ENCODE data around the gene STXBP6.
A peak's percentile ranks its signal among the peaks of the same experiment; 100 is the strongest.

The STXBP6 gene

GRCh38 chr14:25049568-25050268, at the start of gene STXBP6:
STXBP6 (minus strand) TSS chr14:25050147; CDS start chr14:24974818, 75,329 bp downstream.
- DNase-seq = peak; percentile 76

DNA sequence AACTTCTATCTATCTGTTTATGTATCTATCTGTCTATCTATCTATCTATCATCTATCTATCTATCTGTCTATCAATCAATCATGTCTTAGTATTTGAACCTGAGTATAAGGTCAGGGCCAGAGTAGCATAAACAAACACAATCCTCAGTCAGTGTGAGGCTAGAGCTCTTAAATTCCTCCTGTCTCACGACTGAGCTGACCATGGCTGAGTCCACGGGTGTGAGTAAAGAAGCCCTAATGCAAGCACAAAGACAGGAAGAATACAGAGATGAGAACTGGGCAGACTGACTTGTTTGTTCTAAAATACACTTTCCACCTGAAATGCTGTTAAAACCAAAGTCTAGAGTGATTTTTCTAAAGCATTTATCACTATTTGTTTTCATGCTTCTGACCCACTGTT, 47.2 kb upstream of the STXBP6 start:
- DNase-seq = no peak

DNA sequence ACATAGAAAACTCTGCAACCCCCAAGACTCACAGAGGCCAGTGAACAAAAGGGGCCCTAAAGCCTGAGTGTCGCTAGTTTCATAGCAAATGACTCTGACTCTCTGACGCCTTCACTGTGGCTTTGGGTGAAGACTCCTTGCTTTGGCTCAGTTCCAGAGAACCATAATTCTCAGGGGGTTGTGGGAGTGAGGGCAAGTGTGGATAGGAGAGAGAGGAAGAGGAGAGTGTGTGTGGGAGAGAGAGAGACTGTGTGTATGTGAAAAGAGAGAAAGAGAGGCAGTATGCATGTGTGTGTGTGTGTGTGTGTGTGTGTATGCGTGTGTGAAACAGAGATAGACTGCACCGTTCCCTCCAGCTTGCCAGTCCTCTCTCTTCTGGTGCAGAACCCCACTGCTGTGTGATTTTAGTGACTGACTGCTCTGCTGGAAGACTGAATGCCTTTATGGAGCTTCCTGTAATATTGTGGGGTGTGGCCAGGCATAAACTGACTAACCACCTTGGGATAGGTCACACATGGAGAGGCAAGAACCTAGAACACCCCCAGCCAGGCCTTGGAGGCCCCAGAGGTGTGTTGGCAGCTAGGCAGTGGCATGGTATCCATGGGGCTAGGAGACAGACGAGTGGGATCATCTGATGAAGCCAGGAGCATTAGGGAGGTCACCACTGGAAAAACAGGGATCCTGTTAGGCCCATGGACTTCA, 45.9 kb upstream of the STXBP6 start:
- DNase-seq = no peak

GRCh38 chr14:25094171-25094907, 44.4 kb upstream of the STXBP6 start:
- no peak for DNase-seq

DNA sequence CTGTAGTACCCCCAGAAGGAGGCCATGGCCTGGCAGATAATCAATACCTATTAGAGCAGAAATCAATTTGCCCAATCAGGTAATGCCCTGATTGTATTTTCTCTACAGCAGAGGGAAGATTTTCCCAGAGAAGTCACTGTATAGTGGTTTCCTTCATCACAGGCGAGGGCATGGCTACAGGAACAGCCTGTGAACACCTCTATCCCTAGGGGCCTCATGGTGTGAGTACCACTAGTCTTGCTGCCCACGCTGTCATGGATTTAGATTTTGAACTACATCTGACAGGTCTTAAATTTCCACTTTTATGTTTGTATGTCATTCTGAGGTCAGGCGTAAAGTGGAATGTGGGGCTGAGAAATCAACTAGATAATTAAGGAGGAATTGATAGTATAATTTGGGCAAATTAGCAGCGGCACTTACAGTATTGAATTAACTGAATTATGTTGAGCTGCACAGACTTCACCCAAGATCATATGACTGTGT, 42.4 kb upstream of the STXBP6 start:
- no peak for DNase-seq

- DNase-seq = no peak
Observed at GRCh38 chr14:25090716-25091454, 40.9 kb upstream of the STXBP6 start.

DNA sequence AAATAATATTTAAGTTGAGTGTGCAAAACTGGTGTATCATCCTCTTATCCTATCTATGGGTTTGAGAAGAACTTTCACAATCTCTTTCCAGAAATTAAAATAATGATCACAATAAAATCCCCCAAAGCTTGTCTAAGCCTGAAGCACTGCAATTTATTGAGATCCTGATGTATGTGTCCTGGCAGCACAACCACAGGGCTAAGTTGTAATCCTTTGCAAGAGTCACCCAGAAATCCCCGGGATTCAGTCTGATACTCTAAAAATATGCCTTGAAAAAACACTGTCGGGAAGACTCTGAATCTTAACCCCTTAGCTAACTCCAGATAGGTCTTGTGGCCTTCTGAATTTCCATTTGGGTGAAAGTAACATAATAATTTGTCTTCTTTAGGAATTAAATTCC, 40.3 kb upstream of the STXBP6 start:
- DNase-seq = no peak

GRCh38 chr14:25089496-25089895, 39.5 kb upstream of the STXBP6 start:
- no peak for DNase-seq

DNA sequence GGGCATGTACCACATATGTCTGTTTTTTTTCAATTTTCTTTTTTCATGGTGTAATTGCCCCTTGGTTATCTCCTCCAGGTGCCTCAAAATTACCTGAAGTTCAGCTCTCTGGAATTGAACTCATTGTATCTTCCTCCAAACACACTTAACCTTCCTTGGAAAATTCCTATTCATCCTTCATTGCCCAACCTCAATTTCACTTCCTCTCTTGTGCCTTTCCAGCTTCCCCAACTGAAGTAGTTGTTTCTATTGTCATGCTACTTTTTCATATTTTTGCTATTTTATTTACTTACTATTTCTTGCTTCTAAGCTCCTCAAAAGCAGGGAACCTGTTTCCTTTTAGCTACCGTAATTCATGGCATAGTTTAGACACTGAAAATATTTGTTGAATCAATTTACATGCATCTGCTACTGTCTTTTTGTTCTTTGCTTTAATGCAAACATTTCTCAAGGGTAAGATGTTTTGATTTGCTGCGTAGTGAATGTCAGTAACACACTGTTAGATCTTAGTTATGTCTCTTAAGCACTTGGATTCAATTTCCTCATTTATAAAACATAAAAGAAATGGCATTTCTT, 37.0 kb upstream of the STXBP6 start:
- DNase-seq = no peak

DNA sequence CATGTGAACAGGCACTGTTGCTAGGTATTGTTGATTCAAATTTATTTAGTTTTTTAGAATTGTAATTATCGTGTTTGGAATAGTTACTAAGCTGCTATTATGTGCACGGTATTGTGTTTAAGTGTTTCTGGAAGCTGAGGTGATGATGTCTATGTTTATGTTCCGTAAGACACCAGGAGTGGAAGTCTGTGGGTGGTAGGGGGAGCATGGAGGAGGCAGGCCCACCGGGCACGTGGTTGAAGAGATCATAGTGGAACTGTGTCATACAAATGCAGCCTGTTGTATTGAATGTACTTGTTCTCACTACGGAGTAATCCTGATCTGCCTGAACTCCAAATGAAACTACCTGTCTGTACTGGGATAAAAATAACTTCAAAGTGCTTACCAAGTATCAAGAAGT, 36.1 kb upstream of the STXBP6 start:
- no peak for DNase-seq

GRCh38 chr14:25080682-25081081, 30.7 kb upstream of the STXBP6 start:
- no peak for DNase-seq

GRCh38 chr14:25079311-25079710, 29.4 kb upstream of the STXBP6 start:
- no peak for DNase-seq

- DNase-seq = no peak
Observed at GRCh38 chr14:25074099-25074685, 24.2 kb upstream of the STXBP6 start.

DNA sequence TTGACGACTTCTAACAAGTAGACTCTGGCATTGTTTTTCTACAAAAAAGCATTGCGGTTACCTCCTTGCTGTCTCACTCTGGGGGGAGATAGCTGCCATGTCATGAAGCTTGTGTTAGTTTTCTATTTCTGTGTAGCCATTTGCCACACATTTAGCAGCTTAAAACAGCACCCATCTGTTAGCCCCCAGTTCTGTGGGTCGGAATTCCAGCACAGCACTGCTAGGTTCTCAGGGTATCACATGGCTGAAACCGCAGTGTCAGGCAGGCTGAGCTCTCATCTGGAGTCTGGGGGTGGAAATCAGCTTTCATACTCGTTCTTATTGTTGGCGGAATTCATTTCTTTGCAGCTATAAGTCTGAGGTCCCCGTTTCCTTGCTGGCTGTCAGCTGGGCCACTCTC, 19.9 kb upstream of the STXBP6 start:
- DNase-seq = no peak

GRCh38 chr14:25067600-25067999, 17.7 kb upstream of the STXBP6 start:
- no peak for DNase-seq

DNA sequence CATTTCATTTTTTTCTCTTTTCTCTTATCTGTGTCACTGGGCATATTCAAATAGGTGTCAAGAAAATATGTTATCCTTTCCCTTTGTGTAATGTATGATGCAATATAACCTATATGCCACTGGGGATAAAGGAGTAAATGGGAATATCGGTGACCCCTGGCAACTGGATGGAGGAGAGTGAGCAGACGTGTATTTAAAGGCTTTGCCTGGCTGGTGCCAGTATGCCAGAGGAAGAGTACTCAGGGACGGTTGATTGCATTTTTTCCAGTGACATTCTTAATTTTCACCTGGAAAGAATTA, 12.0 kb upstream of the STXBP6 start:
- DNase-seq = no peak

DNA sequence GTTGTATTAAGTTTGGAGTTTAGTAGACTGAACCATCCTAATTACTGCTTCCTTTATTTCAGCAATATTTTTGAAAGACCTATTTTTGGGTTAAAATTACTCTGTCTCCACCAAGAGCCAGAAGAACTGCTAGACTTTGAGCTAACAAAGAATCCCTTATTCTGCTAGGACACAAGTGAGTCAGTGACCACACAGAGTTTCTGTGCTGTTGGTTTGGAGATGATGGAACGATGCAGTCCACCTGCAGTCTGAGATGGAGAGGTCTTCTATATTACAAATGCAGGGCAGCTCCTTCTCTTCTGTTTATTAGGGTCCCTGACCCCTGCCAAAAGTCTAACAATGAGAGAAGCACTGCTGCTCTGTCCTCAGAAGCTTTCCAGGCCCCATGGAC, 6.7 kb upstream of the STXBP6 start:
- no peak for DNase-seq

- DNase-seq = no peak
Observed at GRCh38 chr14:25055992-25056687, 6.2 kb upstream of the STXBP6 start.

- DNase-seq = no peak
Observed at GRCh38 chr14:25055005-25055404, 5.1 kb upstream of the STXBP6 start.

GRCh38 chr14:25053585-25053984, 3.6 kb upstream of the STXBP6 start:
- DNase-seq = no peak

DNA sequence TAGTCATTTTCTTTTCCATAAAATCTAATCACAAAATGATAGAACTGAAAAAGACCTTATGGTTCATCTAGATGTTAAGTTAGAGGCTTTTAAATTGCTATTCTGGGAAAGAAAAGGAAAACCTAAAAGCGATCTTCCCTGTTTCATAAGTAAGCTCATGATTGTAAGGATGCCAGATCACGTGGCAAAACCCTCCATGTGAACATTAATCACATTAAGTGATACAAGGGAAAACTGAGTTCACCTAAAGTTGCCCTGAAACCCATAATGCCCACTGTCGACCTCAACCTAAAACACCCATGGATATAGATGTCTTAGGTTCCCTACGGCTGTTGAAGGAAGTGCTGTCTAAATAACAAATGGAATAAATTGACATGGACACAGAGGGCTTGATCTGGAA, 3.0 kb upstream of the STXBP6 start:
- no peak for DNase-seq

DNA sequence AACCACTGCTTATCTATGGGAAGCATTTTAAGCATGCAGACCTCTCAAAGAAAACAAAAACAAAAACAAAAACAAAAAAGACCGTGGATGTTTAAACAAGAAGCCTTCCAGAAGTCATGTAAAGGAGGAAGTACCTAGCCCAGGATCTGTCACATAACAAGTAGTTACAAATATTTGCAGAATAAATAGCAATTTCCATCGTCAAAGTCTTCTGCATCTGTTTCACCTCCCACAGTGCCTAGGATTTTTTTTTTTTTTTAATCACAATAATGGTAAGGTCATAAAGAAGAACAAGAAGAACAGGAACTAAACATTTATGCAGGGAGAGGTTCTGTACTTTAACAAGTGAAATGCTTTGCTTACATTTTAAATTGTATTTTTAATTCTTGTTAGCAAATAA, 2.4 kb upstream of the STXBP6 start:
- no peak for DNase-seq
